Common myeloid progenitor, CD34-positive (primary cell): ENCODE measurements around the gene PRDM16.

Source experiments
- CTCF ChIA-PET: fragments of 350-600 bp; sonication (Branson Sonifier 250); formaldehyde crosslinking; loops from one replicate; lab custom pipeline; 2021; ENCODE audit warnings: antibody characterized with exemption; lab: Charles Lee
- POLR2A ChIA-PET: fragments of 350-600 bp; sonication (Branson Sonifier 250); formaldehyde crosslinking; loops from one replicate; lab custom pipeline; 2021; ENCODE audit warnings: antibody characterized with exemption; lab: Charles Lee
- DNase-seq, 3 donors: peaks; one replicate each; pipeline versions ENCODE4 v3.0.0 to v3.0.0-alpha.2; 2013
- H3K27ac ChIP-seq, 2 experiments: 1 replicate in 1 of 2; 2 replicates in 1 of 2; pipeline ENCODE4 v1.7.0; 2013; ENCODE audit warnings: inconsistent platforms in 2 of 2, low read length in 2 of 2, mild to moderate bottlenecking in 2 of 2, low read depth in 1 of 2, moderate library complexity in 1 of 2; ENCODE audit not compliant: severe bottlenecking in 2 of 2, insufficient read depth in 1 of 2, poor library complexity in 1 of 2
- H3K27me3 ChIP-seq, 5 experiments: replicated peaks in 2 of 5; 1 replicate in 3 of 5; 2 replicates in 2 of 5; pipeline versions ENCODE4 v1.6.1 to v1.7.0; 2013; ENCODE audit warnings: low read length in 4 of 5, mild to moderate bottlenecking in 2 of 5, moderate library complexity in 2 of 5, inconsistent platforms in 1 of 5; ENCODE audit not compliant: insufficient read depth in 5 of 5, control insufficient read depth in 4 of 5
- H3K36me3 ChIP-seq, 4 experiments: 1 replicate in 2 of 4; 2 replicates in 2 of 4; pipeline versions ENCODE4 v1.6.1 to v1.7.0; 2013; ENCODE audit warnings: low read length in 3 of 4, control low read depth in 1 of 4, mild to moderate bottlenecking in 1 of 4; ENCODE audit not compliant: control insufficient read depth in 4 of 4, insufficient read depth in 4 of 4
- H3K4me1 ChIP-seq, 4 experiments: 1 replicate in 3 of 4; 2 replicates in 1 of 4; pipeline versions ENCODE4 v1.6.1 to v1.7.1; 2013; ENCODE audit warnings: low read length in 3 of 4, mild to moderate bottlenecking in 3 of 4, control low read depth in 1 of 4, inconsistent platforms in 1 of 4, moderate library complexity in 1 of 4; ENCODE audit not compliant: control insufficient read depth in 4 of 4, insufficient read depth in 4 of 4; ENCODE audit errors: control extremely low read depth in 1 of 4
- H3K4me3 ChIP-seq, 7 experiments: 1 replicate in 4 of 7; 2 replicates in 3 of 7; pipeline versions ENCODE4 v1.5.1 to v1.7.0; 2013; ENCODE audit warnings: mild to moderate bottlenecking in 7 of 7, low read length in 6 of 7, moderate library complexity in 6 of 7, inconsistent platforms in 2 of 7, low read depth in 2 of 7, control low read depth in 1 of 7; ENCODE audit not compliant: insufficient read depth in 4 of 7, control insufficient read depth in 1 of 7; ENCODE audit errors: extremely low read depth in 1 of 7
- H3K9me3 ChIP-seq, 5 experiments: 1 replicate in 4 of 5; 2 replicates in 1 of 5; pipeline versions ENCODE4 v1.6.1 to v1.7.1; 2013; ENCODE audit warnings: low read length in 4 of 5, mild to moderate bottlenecking in 2 of 5, inconsistent platforms in 1 of 5, low read depth in 1 of 5, moderate library complexity in 1 of 5; ENCODE audit not compliant: control insufficient read depth in 4 of 5, insufficient read depth in 2 of 5; ENCODE audit errors: control extremely low read depth in 1 of 5
- WGBS: methylation state at CpG from one replicate; pipeline ENCODE4 v1.1.5; 2013; ENCODE audit not compliant: insufficient coverage; 5-methylcytosine and 5-hydroxymethylcytosine counted together

The PRDM16 gene

GRCh38 chr1:3121401-3122210 is 52.6 kb downstream of the PRDM16 start:
- H3K27me3 ChIP-seq = no peaks in the 10 kb centered on the region
- no peaks in the 10 kb centered on the region for H3K36me3 ChIP-seq
- no peak for DNase-seq
- H3K4me1 ChIP-seq = peaks cover 0 to 13% (median 5%) of the 10 kb centered on the region in 4 experiments
- no peak overlapping the region for H3K4me3 ChIP-seq
- CTCF ChIA-PET = interaction anchor here (1.2 to 1.6 kb wide), 2 partner anchors 13 to 155 kb away, joined by 3 to 5 read pairs; no protein-coding TSS in a partner anchor
- POLR2A ChIA-PET = interaction anchor here (0.6 kb wide), 1 partner anchor 41 kb away, joined by 3 read pairs; no protein-coding TSS in a partner anchor
- no peak overlapping the region for H3K27ac ChIP-seq
- 97% methylated on average over 44 of the region's 46 CpGs for WGBS
- H3K9me3 ChIP-seq = no peaks in the 10 kb centered on the region

GRCh38 chr1:3122311-3122710 is 53.3 kb downstream of the PRDM16 start:
- peaks cover 0 to 13% (median 5%) of the 10 kb centered on the region in 4 experiments for H3K4me1 ChIP-seq
- no peaks in the 10 kb centered on the region for H3K27me3 ChIP-seq
- peak in 2 of 3 donors; percentile 26 to 29 for DNase-seq
- CTCF ChIA-PET = interaction anchor here (1.6 kb wide), 1 partner anchor 154 kb away, joined by 3 read pairs; no protein-coding TSS in a partner anchor
- no peaks in the 10 kb centered on the region for H3K36me3 ChIP-seq
- POLR2A ChIA-PET = no interaction called here
- H3K27ac ChIP-seq = no peak overlapping the region
- no peaks in the 10 kb centered on the region for H3K9me3 ChIP-seq
- no peak overlapping the region for H3K4me3 ChIP-seq
- WGBS = 80% methylated on average over 11 of the region's 12 CpGs

- H3K27ac ChIP-seq = no peak overlapping the region
- H3K9me3 ChIP-seq = no peaks in the 10 kb centered on the region
- no peaks in the 10 kb centered on the region for H3K36me3 ChIP-seq
- peaks cover 0 to 13% (median 5%) of the 10 kb centered on the region in 4 experiments for H3K4me1 ChIP-seq
- no peak for DNase-seq
- H3K27me3 ChIP-seq = no peaks in the 10 kb centered on the region
- WGBS = 100% methylated on average over 3 of the region's 3 CpGs
- POLR2A ChIA-PET = no interaction called here
- CTCF ChIA-PET = interaction anchor here (0.9 to 1.4 kb wide), 3 partner anchors 9 to 23 kb away, joined by 3 to 4 read pairs (median 4); no protein-coding TSS in a partner anchor
- no peak overlapping the region for H3K4me3 ChIP-seq
Measured at GRCh38 chr1:3124246-3124645, 55.2 kb downstream of the PRDM16 start.

- ChIA-PET CTCF (interaction anchor here (0.9 to 1.4 kb wide), 4 partner anchors 10 to 24 kb away, joined by 3 to 4 read pairs (median 4); no protein-coding TSS in a partner anchor), POLR2A (no interaction called here)
- H3K27me3 ChIP-seq = no peaks in the 10 kb centered on the region
- H3K36me3 ChIP-seq = no peaks in the 10 kb centered on the region
- 94% methylated on average over 15 of the region's 15 CpGs for WGBS
- H3K4me1 ChIP-seq = peaks cover 0 to 6% (median 1%) of the 10 kb centered on the region in 4 experiments
- H3K4me3 ChIP-seq = no peak overlapping the region
- no peaks in the 10 kb centered on the region for H3K9me3 ChIP-seq
- no peak overlapping the region for H3K27ac ChIP-seq
- DNase-seq = no peak
Measured at GRCh38 chr1:3125078-3125477, 56.1 kb downstream of the PRDM16 start.

GRCh38 chr1:3125546-3126368 is 56.8 kb downstream of the PRDM16 start:
- DNase-seq = no peak
- H3K27me3 ChIP-seq = no peaks in the 10 kb centered on the region
- no peak overlapping the region for H3K4me3 ChIP-seq
- 97% methylated on average over 34 of the region's 47 CpGs for WGBS
- H3K4me1 ChIP-seq = peaks cover 0 to 5% (median 0%) of the 10 kb centered on the region in 4 experiments
- no peaks in the 10 kb centered on the region for H3K9me3 ChIP-seq
- no peak overlapping the region for H3K27ac ChIP-seq
- H3K36me3 ChIP-seq = no peaks in the 10 kb centered on the region
- POLR2A ChIA-PET = no interaction called here
- CTCF ChIA-PET = interaction anchor here (1.4 kb wide), 1 partner anchor 19 kb away, joined by 3 read pairs; no protein-coding TSS in a partner anchor

GRCh38 chr1:3126756-3127678 is 58.0 kb downstream of the PRDM16 start:
- no peaks in the 10 kb centered on the region for H3K27me3 ChIP-seq

More at GRCh38 chr1:3126756-3127678, 58.0 kb downstream of the PRDM16 start:
- ChIA-PET POLR2A (no interaction called here), CTCF (interaction anchor here (1.0 kb wide), 1 partner anchor 25 kb away, joined by 3 read pairs; no protein-coding TSS in a partner anchor)
- WGBS = 93% methylated on average over 28 of the region's 28 CpGs
- Histone ChIP-seq H3K9me3 (no peaks in the 10 kb centered on the region), H3K36me3 (no peaks in the 10 kb centered on the region), H3K27ac (no peak overlapping the region), H3K4me1 (peaks cover 0 to 7% (median under 1%) of the 10 kb centered on the region in 4 experiments), H3K4me3 (no peak overlapping the region)
- no peak for DNase-seq
